Trophoblast cell (in vitro differentiated cells and primary cell): Measurements from ENCODE around the gene PPHLN1.

ENCODE experiments used
- DNase-seq, 2 donors: peaks; one replicate each; pipeline ENCODE4 v3.0.0-alpha.2; 2016
- H2AFZ ChIP-seq: 2 replicates; pipeline ENCODE4 v1.6.1; 2013; ENCODE audit warnings: low read length, moderate library complexity, mild to moderate bottlenecking; ENCODE audit not compliant: insufficient read depth, poor library complexity
- H2AK5ac ChIP-seq: 2 replicates; pipeline ENCODE4 v1.6.1; 2013; ENCODE audit warnings: mild to moderate bottlenecking, low read length
- H2BK120ac ChIP-seq: 2 replicates; pipeline ENCODE4 v1.6.1; 2013; ENCODE audit warnings: low read length, mild to moderate bottlenecking, moderate library complexity; ENCODE audit not compliant: insufficient read depth, poor library complexity
- H2BK12ac ChIP-seq: 2 replicates; pipeline ENCODE4 v1.6.1; 2013; ENCODE audit warnings: mild to moderate bottlenecking, low read length, moderate library complexity
- H2BK5ac ChIP-seq: 2 replicates; pipeline ENCODE4 v1.6.1; 2013; ENCODE audit warnings: low read length, low read depth, moderate library complexity, mild to moderate bottlenecking; ENCODE audit not compliant: poor library complexity
- H3K14ac ChIP-seq: 2 replicates; pipeline ENCODE4 v1.6.1; 2013; ENCODE audit warnings: mild to moderate bottlenecking, low read length
- H3K18ac ChIP-seq: 2 replicates; pipeline ENCODE4 v1.6.1; 2013; ENCODE audit warnings: mild to moderate bottlenecking, low read length
- H3K23ac ChIP-seq: 2 replicates; pipeline ENCODE4 v1.6.1; 2013; ENCODE audit warnings: low read length
- H3K27ac ChIP-seq: 2 replicates; pipeline ENCODE4 v1.5.1; 2013; ENCODE audit warnings: low read depth, mild to moderate bottlenecking, inconsistent platforms, low read length, moderate library complexity
- H3K27me3 ChIP-seq: 2 replicates; pipeline ENCODE4 v1.6.1; 2013; ENCODE audit warnings: inconsistent platforms, mild to moderate bottlenecking, low read length, moderate library complexity; ENCODE audit not compliant: insufficient read depth
- H3K36me3 ChIP-seq, 2 experiments: 1 replicate in 1 of 2; 2 replicates in 1 of 2; pipeline ENCODE4 v1.6.1; 2013; ENCODE audit warnings: low read length in 2 of 2, mild to moderate bottlenecking in 2 of 2, moderate library complexity in 1 of 2; ENCODE audit not compliant: insufficient read depth in 2 of 2, control insufficient read depth in 1 of 2
- H3K4ac ChIP-seq: 2 replicates; pipeline ENCODE4 v1.6.1; 2013; ENCODE audit warnings: low read depth, mild to moderate bottlenecking, low read length, moderate library complexity
- H3K4me1 ChIP-seq, 2 experiments: 1 replicate in 1 of 2; 2 replicates in 1 of 2; pipeline ENCODE4 v1.6.1; 2013; ENCODE audit warnings: low read length in 2 of 2, mild to moderate bottlenecking in 2 of 2, moderate library complexity in 1 of 2; ENCODE audit not compliant: insufficient read depth in 2 of 2, control insufficient read depth in 1 of 2
- H3K4me2 ChIP-seq: 2 replicates; pipeline ENCODE4 v1.6.1; 2013; ENCODE audit warnings: inconsistent platforms, mild to moderate bottlenecking, low read length, moderate library complexity
- H3K4me3 ChIP-seq: 2 replicates; pipeline ENCODE4 v1.5.1; 2013; ENCODE audit warnings: mild to moderate bottlenecking, low read depth, low read length, inconsistent platforms
- H3K79me1 ChIP-seq: one replicate; pipeline ENCODE4 v1.6.1; 2013; ENCODE audit warnings: low read length
- H3K79me2 ChIP-seq: 2 replicates; pipeline ENCODE4 v1.6.1; 2013; ENCODE audit warnings: low read length, mild to moderate bottlenecking; ENCODE audit not compliant: control insufficient read depth, insufficient read depth, poor library complexity
- H3K9ac ChIP-seq: 2 replicates; pipeline ENCODE4 v1.6.1; 2013; ENCODE audit warnings: mild to moderate bottlenecking, low read length
- H3K9me3 ChIP-seq: 2 replicates; pipeline ENCODE4 v1.6.1; 2013; ENCODE audit warnings: low read depth, mild to moderate bottlenecking, control low read depth, inconsistent platforms, low read length; ENCODE audit not compliant: insufficient read depth
- H4K12ac ChIP-seq: 2 replicates; pipeline ENCODE4 v1.6.1; 2013; ENCODE audit warnings: low read depth, mild to moderate bottlenecking, low read length, moderate library complexity
- H4K8ac ChIP-seq: 2 replicates; pipeline ENCODE4 v1.6.1; 2013; ENCODE audit warnings: low read depth, mild to moderate bottlenecking, low read length, moderate library complexity
- H4K91ac ChIP-seq: one replicate; pipeline ENCODE4 v1.6.1; 2013; ENCODE audit warnings: low read depth, mild to moderate bottlenecking, low read length, moderate library complexity
- WGBS: extraction: QIAGEN DNeasy Blood & Tissue Kit; methylation state at CpG from one replicate; pipeline ENCODE4 v1.1.7; 2013; ENCODE audit warnings: missing lambda C conversion rate; ENCODE audit not compliant: insufficient read length, insufficient coverage; ENCODE audit errors: extremely low coverage; 5-methylcytosine and 5-hydroxymethylcytosine counted together

Gene PPHLN1

DNA sequence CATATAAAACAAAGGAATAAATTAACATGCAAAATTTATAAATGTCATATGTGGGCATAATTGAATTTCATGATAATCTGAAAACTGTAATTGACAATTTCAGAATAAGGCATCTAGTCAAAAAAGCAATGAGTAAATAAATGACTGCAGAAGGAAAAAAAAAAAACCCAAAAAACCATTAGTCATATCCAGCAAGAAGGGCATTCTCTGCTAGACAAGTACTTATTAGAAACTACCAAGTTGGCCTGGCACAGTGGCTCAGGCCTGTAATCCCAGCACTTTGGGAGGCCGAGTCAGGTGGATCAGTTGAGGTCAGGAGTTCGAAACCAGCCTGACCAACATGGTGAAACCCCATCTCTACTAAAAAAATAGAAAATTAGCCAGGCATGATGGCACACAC lies 17.6 kb upstream of the PPHLN1 start:
- DNase-seq = no peak
- no peaks in the 10 kb centered on the region for H3K36me3 ChIP-seq
- no peak overlapping the region for H2AFZ ChIP-seq
- no peaks in the 10 kb centered on the region for H3K79me1 ChIP-seq
- H3K4ac ChIP-seq = no peak overlapping the region
- no peaks in the 10 kb centered on the region for H3K9me3 ChIP-seq
- H3K79me2 ChIP-seq = no peaks in the 10 kb centered on the region
- H4K91ac ChIP-seq = no peak overlapping the region
- no peak overlapping the region for H3K27ac ChIP-seq
- H2BK12ac ChIP-seq = no peak overlapping the region
- no peak overlapping the region for H2BK120ac ChIP-seq
- no CpG with 5 or more reads among the region's 2 CpGs for WGBS
- H3K4me2 ChIP-seq = no peak overlapping the region
- H3K14ac ChIP-seq = no peak overlapping the region
- H2AK5ac ChIP-seq = no peak overlapping the region
- H3K27me3 ChIP-seq = no peaks in the 10 kb centered on the region
- H3K23ac ChIP-seq = no peak overlapping the region
- no peak overlapping the region for H2BK5ac ChIP-seq
- H3K4me3 ChIP-seq = no peak overlapping the region
- H3K18ac ChIP-seq = no peak overlapping the region
- H3K9ac ChIP-seq = no peak overlapping the region
- no peak overlapping the region for H4K8ac ChIP-seq
- H3K4me1 ChIP-seq = no peaks in the 10 kb centered on the region
- H4K12ac ChIP-seq = no peak overlapping the region

DNA sequence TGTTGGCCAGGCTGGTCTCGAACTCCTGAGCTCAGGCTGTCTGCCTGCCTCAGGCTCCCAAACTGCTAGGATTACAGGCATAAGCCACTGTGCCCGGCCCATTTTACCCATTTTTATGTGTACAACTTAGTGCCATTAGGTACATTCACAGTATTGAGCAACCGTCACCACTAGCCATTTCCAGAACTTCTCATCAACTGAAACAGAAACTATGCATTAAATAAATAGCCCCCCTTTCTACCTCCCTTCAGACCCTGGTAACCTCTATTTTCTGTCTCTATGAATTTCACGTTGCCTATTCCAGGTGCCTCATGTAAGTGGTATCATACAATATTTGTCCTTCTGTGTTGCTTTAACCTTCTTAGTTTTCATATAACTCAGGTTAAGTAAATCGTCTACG lies 16.0 kb upstream of the PPHLN1 start:
- no CpG with 5 or more reads among the region's 6 CpGs for WGBS
- Histone ChIP-seq H3K4me2 (no peak overlapping the region), H2AK5ac (no peak overlapping the region), H2BK12ac (no peak overlapping the region), H3K4ac (no peak overlapping the region), H3K4me1 (no peaks in the 10 kb centered on the region), H3K9ac (no peak overlapping the region), H3K27me3 (no peaks in the 10 kb centered on the region), H3K23ac (no peak overlapping the region), H2BK120ac (no peak overlapping the region), H3K4me3 (no peak overlapping the region), H3K27ac (no peak overlapping the region), H3K36me3 (no peaks in the 10 kb centered on the region), H4K12ac (no peak overlapping the region), H4K91ac (no peak overlapping the region), H3K79me2 (no peaks in the 10 kb centered on the region), H3K18ac (no peak overlapping the region), H2BK5ac (no peak overlapping the region), H3K14ac (no peak overlapping the region), H4K8ac (no peak overlapping the region), H2AFZ (no peak overlapping the region), H3K9me3 (no peaks in the 10 kb centered on the region), H3K79me1 (no peaks in the 10 kb centered on the region)
- no peak for DNase-seq

DNA sequence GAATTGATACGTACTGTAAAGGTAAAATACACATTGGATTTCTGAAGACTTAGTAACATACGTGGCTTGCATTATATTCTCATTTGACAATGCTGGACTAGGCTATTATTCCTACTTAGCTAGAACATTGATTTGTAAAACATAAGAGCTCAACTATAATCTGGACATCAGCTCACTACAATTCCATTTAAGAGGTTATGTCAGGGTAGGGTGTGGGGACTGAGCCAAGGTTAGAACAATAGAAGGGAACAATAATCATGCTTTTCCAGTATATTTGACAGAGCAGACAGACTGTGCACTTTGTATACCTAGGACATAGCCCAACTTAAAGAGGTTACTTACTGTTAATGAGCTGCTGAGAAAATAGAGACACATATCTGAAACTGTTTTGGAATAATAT lies 10.9 kb upstream of the PPHLN1 start:
- Histone ChIP-seq H3K36me3 (peaks cover 3 to 4% of the 10 kb centered on the region in 2 experiments), H2BK12ac (no peak overlapping the region), H3K18ac (no peak overlapping the region), H3K4me3 (no peak overlapping the region), H3K27ac (no peak overlapping the region), H2AK5ac (no peak overlapping the region), H3K4me2 (no peak overlapping the region), H3K79me2 (no peaks in the 10 kb centered on the region), H4K8ac (no peak overlapping the region), H4K91ac (no peak overlapping the region), H3K14ac (no peak overlapping the region), H3K4ac (no peak overlapping the region), H2BK5ac (no peak overlapping the region), H2BK120ac (no peak overlapping the region), H3K9ac (no peak overlapping the region), H3K9me3 (no peaks in the 10 kb centered on the region), H2AFZ (no peak overlapping the region), H4K12ac (no peak overlapping the region), H3K79me1 (no peaks in the 10 kb centered on the region), H3K27me3 (no peaks in the 10 kb centered on the region), H3K4me1 (no peaks in the 10 kb centered on the region), H3K23ac (no peak overlapping the region)
- no CpG with 5 or more reads among the region's 2 CpGs for WGBS
- DNase-seq = no peak

DNA sequence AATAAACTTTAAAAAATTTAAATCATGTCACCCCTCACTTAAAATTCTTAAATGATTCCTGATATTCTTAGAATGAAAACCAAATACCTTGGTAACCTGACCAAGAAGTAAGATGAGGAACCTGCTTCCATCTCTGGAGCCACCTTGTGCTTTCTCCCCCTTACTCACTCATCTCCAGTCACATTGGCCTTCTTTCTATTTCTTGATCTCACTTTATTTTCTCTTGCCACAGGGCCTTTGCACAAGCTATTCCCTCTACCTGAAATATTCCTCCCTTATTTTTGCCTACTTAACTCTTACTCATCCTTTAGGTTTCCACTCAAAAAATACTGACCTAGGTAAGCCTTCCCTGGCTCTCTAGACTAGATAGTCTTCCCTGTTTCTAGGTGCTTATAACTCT lies 5.2 kb upstream of the PPHLN1 start:
- no peak overlapping the region for H3K9ac ChIP-seq
- H4K8ac ChIP-seq = no peak overlapping the region
- H2BK120ac ChIP-seq = no peak overlapping the region
- no peak overlapping the region for H2BK12ac ChIP-seq
- no peaks in the 10 kb centered on the region for H3K79me2 ChIP-seq
- no peak overlapping the region for H2AFZ ChIP-seq
- H4K91ac ChIP-seq = no peak overlapping the region
- H3K4ac ChIP-seq = no peak overlapping the region
- no peak overlapping the region for H2AK5ac ChIP-seq
- no peak overlapping the region for H3K27ac ChIP-seq
- no peaks in the 10 kb centered on the region for H3K27me3 ChIP-seq
- H3K36me3 ChIP-seq = peaks cover 3 to 7% of the 10 kb centered on the region in 2 experiments
- no peak for DNase-seq
- no peak overlapping the region for H3K4me2 ChIP-seq
- H3K18ac ChIP-seq = no peak overlapping the region
- no peak overlapping the region for H2BK5ac ChIP-seq
- H3K4me1 ChIP-seq = no peaks in the 10 kb centered on the region
- H3K23ac ChIP-seq = no peak overlapping the region
- H4K12ac ChIP-seq = no peak overlapping the region
- H3K4me3 ChIP-seq = no peak overlapping the region
- H3K9me3 ChIP-seq = no peaks in the 10 kb centered on the region
- peaks cover 3% of the 10 kb centered on the region for H3K79me1 ChIP-seq
- H3K14ac ChIP-seq = no peak overlapping the region

DNA sequence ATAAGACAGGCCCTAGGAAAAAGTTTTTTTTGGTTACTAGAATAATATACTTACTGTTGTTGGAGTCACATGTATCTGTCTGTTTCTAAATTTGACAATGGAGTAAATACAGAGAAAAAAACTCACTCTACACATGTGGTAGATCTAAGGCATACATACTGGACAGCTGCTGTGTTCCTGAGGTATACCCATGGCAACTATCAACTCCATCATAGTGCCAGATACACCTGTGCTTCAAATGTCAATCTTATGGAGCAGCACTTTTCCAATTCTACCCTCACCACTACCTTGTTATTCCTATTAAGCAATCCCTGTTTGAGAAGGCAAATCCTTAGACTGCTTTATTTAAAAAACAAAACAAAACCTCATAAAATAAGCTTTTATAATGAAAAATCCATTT lies 3.4 kb upstream of the PPHLN1 start:
- Histone ChIP-seq H2AFZ (no peak overlapping the region), H2AK5ac (no peak overlapping the region), H3K23ac (no peak overlapping the region), H3K14ac (no peak overlapping the region), H4K12ac (no peak overlapping the region), H2BK5ac (no peak overlapping the region), H3K9ac (no peak overlapping the region), H2BK120ac (no peak overlapping the region), H3K18ac (no peak overlapping the region), H3K27ac (no peak overlapping the region), H3K4me2 (no peak overlapping the region), H3K4ac (no peak overlapping the region), H3K4me1 (peaks cover 2 to 4% of the 10 kb centered on the region in 2 experiments), H3K9me3 (no peaks in the 10 kb centered on the region), H2BK12ac (no peak overlapping the region), H3K79me2 (peaks cover 5% of the 10 kb centered on the region), H3K36me3 (peaks cover 0 to 3% of the 10 kb centered on the region in 2 experiments), H3K27me3 (no peaks in the 10 kb centered on the region), H3K4me3 (no peak overlapping the region), H4K8ac (no peak overlapping the region), H3K79me1 (peaks cover 4% of the 10 kb centered on the region), H4K91ac (no peak overlapping the region)
- DNase-seq = no peak
